GM06990 (cell line): ENCODE data around the gene OVAAL.

Experiments
- DNase-seq: peaks from one replicate; pipeline ENCODE4 v3.0.0-alpha.2; 2011; ENCODE audit not compliant: insufficient read length; ENCODE audit errors: extremely low read depth
- H3K27me3 ChIP-seq: replicated peaks from 2 replicates; pipeline ENCODE4 v1.6.0; 2011; ENCODE audit warnings: low read length; ENCODE audit not compliant: control insufficient read depth, insufficient read depth
- H3K36me3 ChIP-seq: 2 replicates; pipeline ENCODE4 v1.5.1; 2011; ENCODE audit warnings: low read length; ENCODE audit not compliant: control insufficient read depth, insufficient read depth
- H3K4me3 ChIP-seq: replicated peaks from 2 replicates; pipeline ENCODE4 v1.5.1; 2011; ENCODE audit warnings: low read depth, mild to moderate bottlenecking, control low read depth, low read length
- TF ChIP-seq, protein P1 (sequence below): IDR thresholded peaks from 2 replicates; pipeline ENCODE4 v1.5.1; 2011; ENCODE audit warnings: low read length, control low read depth, mild to moderate bottlenecking, inconsistent platforms; ENCODE audit not compliant: insufficient read depth, poor library complexity, severe bottlenecking

Gene OVAAL

GRCh38 chr1:180577361-180577760 is 18.6 kb downstream of the OVAAL start:
- TF ChIP-seq, protein P1, sequence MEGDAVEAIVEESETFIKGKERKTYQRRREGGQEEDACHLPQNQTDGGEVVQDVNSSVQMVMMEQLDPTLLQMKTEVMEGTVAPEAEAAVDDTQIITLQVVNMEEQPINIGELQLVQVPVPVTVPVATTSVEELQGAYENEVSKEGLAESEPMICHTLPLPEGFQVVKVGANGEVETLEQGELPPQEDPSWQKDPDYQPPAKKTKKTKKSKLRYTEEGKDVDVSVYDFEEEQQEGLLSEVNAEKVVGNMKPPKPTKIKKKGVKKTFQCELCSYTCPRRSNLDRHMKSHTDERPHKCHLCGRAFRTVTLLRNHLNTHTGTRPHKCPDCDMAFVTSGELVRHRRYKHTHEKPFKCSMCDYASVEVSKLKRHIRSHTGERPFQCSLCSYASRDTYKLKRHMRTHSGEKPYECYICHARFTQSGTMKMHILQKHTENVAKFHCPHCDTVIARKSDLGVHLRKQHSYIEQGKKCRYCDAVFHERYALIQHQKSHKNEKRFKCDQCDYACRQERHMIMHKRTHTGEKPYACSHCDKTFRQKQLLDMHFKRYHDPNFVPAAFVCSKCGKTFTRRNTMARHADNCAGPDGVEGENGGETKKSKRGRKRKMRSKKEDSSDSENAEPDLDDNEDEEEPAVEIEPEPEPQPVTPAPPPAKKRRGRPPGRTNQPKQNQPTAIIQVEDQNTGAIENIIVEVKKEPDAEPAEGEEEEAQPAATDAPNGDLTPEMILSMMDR, result no peak
- Histone ChIP-seq H3K4me3 (no peak overlapping the region), H3K36me3 (no peaks in the 10 kb centered on the region), H3K27me3 (no peaks in the 10 kb centered on the region)
- DNase-seq, result no peak

- Histone ChIP-seq H3K27me3 (no peaks in the 10 kb centered on the region), H3K4me3 (no peak overlapping the region), H3K36me3 (no peaks in the 10 kb centered on the region)
- TF ChIP-seq, protein P1, result no peak
- DNase-seq, result no peak
These were observed 21.3 kb downstream of the OVAAL start for GRCh38 chr1:180579961-180580611.

DNA sequence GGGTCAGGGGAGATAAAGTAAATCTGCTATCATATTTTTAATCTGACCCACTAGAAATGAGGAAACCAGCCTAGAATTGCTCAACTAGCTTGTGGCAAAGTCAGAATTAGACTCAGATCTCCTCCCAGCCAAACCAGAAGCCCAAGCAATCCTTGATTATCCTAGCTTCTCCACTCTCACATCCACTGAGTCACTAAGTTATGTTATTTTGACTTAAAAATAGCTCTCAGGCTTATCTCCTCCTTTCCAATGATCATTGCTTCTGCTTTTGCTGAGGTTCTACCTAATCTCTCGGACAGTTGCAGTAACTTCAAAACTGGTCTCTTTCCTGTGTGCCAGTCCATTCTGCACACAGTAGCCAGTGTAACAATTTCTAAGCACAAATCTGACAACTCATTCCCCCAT is 22.9 kb downstream of the OVAAL start:
- H3K4me3 ChIP-seq, result no peak overlapping the region
- no peaks in the 10 kb centered on the region for H3K36me3 ChIP-seq
- no peak for DNase-seq
- H3K27me3 ChIP-seq, result no peaks in the 10 kb centered on the region
- TF ChIP-seq, protein P1, result no peak

DNA sequence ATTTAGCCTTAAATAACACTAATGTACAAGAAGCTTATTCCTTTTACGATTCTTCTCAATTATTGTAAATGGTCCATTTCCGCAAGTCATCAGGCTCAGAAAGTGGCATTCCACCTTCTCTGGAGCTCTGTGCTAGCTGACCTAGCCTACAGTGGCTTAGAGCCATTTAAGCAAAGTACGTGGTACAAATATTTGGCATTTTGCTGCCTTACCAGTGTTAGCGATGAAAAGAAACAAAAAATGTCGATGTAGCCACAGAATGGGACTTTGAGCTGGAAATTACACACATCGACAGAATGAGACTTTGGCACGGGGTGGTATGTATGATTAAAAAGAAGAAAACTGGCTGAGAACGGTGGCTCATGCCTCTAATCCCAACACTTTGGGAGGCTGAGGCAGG is 26.1 kb downstream of the OVAAL start:
- DNase-seq, result no peak
- H3K4me3 ChIP-seq, result no peak overlapping the region
- TF ChIP-seq, protein P1, result no peak
- H3K27me3 ChIP-seq, result no peaks in the 10 kb centered on the region
- no peaks in the 10 kb centered on the region for H3K36me3 ChIP-seq

- DNase-seq, result no peak
- TF ChIP-seq, protein P1, result no peak
- H3K36me3 ChIP-seq, result no peaks in the 10 kb centered on the region
- H3K27me3 ChIP-seq, result no peaks in the 10 kb centered on the region; the same call in 1 of the 2 replicates
- no peak overlapping the region for H3K4me3 ChIP-seq
These were observed 27.2 kb downstream of the OVAAL start for GRCh38 chr1:180585994-180586359.
